GM23338 (cell line): Measurements from ENCODE around the gene THSD4. TPM values are rescaled to one million over a fixed set of nuclear protein-coding genes. Genes with fewer than 3 reads are reported as not detected.

ENCODE experiments used
- CREB1 ChIP-seq: fragments of 250-450 bp; sonication (Bioruptor Pico); IDR thresholded peaks from 2 replicates; pipeline ENCODE4 v1.5.0; 2020; ENCODE audit warnings: low read depth, mild to moderate bottlenecking, moderate library complexity
- CTCF ChIP-seq, 2 experiments: fragments of 200-600 bp in 1 of 2; sonication (generic) in 1 of 2; conservative IDR thresholded peaks; 2 replicates each; pipeline versions ENCODE4 v1.5.1 to v1.6.1; 2016 to 2017; ENCODE audit warnings: antibody characterized with exemption in 2 of 2, low read depth in 2 of 2, mild to moderate bottlenecking in 2 of 2, moderate library complexity in 1 of 2
- NANOG ChIP-seq: IDR thresholded peaks from 2 replicates; pipeline ENCODE4 v1.6.1; 2016; ENCODE audit warnings: antibody characterized with exemption, borderline replicate concordance
- ZNF114 ChIP-seq: fragments of 250-450 bp; sonication (Bioruptor Pico); IDR thresholded peaks from 2 replicates; pipeline ENCODE4 v1.5.0; 2020; ENCODE audit warnings: mild to moderate bottlenecking, moderate library complexity
- ZNF462 ChIP-seq: fragments of 250-450 bp; sonication (Bioruptor Pico); IDR thresholded peaks from 2 replicates; pipeline ENCODE4 v1.5.0; 2020; ENCODE audit warnings: mild to moderate bottlenecking, moderate library complexity
- polyA plus RNA-seq: library from polyadenylated mRNA; unstranded; fragments of >200 nt; fragmentation: Nextera tagmentation; extraction: Ambion mirVana; gene quantifications from 2 replicates; pipeline ENCODE4 v1.2.1, GENCODE V29; 2016
- total RNA-seq: library from RNA; depleted of rRNA; stranded (reverse); fragments of >200 nt; shearing (Covaris generic); gene quantifications from 2 replicates; pipeline ENCODE4 v1.2.3, GENCODE V29; 2014
- TF ChIP-seq, protein P1 (sequence below): IDR thresholded peaks from one replicate; pipeline ENCODE4 v1.6.1; 2018; ENCODE audit warnings: antibody characterized with exemption; ENCODE audit not compliant: unreplicated experiment
- TF ChIP-seq, protein P2 (sequence below): IDR thresholded peaks from 2 replicates; pipeline ENCODE4 v1.6.1; 2016; ENCODE audit warnings: antibody characterized with exemption

THSD4 gene
- total and polyA plus RNA-seq, 2 experiments from 2014 or later, result 2.0 to 7.4 TPM

- no peak for TF ChIP-seq ZNF462
- no peak for TF ChIP-seq CTCF (conservative IDR thresholded peaks at IDR 0.05; ENCODE audit: low read depth in 2 of 2)
- TF ChIP-seq, protein P1, sequence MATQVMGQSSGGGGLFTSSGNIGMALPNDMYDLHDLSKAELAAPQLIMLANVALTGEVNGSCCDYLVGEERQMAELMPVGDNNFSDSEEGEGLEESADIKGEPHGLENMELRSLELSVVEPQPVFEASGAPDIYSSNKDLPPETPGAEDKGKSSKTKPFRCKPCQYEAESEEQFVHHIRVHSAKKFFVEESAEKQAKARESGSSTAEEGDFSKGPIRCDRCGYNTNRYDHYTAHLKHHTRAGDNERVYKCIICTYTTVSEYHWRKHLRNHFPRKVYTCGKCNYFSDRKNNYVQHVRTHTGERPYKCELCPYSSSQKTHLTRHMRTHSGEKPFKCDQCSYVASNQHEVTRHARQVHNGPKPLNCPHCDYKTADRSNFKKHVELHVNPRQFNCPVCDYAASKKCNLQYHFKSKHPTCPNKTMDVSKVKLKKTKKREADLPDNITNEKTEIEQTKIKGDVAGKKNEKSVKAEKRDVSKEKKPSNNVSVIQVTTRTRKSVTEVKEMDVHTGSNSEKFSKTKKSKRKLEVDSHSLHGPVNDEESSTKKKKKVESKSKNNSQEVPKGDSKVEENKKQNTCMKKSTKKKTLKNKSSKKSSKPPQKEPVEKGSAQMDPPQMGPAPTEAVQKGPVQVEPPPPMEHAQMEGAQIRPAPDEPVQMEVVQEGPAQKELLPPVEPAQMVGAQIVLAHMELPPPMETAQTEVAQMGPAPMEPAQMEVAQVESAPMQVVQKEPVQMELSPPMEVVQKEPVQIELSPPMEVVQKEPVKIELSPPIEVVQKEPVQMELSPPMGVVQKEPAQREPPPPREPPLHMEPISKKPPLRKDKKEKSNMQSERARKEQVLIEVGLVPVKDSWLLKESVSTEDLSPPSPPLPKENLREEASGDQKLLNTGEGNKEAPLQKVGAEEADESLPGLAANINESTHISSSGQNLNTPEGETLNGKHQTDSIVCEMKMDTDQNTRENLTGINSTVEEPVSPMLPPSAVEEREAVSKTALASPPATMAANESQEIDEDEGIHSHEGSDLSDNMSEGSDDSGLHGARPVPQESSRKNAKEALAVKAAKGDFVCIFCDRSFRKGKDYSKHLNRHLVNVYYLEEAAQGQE, result no peak
- TF ChIP-seq CREB1, result no peak
- TF ChIP-seq, protein P2, sequence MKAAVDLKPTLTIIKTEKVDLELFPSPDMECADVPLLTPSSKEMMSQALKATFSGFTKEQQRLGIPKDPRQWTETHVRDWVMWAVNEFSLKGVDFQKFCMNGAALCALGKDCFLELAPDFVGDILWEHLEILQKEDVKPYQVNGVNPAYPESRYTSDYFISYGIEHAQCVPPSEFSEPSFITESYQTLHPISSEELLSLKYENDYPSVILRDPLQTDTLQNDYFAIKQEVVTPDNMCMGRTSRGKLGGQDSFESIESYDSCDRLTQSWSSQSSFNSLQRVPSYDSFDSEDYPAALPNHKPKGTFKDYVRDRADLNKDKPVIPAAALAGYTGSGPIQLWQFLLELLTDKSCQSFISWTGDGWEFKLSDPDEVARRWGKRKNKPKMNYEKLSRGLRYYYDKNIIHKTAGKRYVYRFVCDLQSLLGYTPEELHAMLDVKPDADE, result no peak
- TF ChIP-seq NANOG, result no peak
- TF ChIP-seq ZNF114 (CRISPR knock-in tag), result no peak
Observed at GRCh38 chr15:71781179-71781964, 666.1 kb downstream of the THSD4 start (continued).
